CD14-positive monocyte (primary cell): ENCODE measurements around the gene CARNS1. TPM values are rescaled to one million over a fixed set of nuclear protein-coding genes. Genes with fewer than 3 reads are reported as not detected.

Source experiments
- DNase-seq, 3 donors: peaks; one replicate each; pipeline ENCODE4 v3.0.0-alpha.2; 2011 to 2022
- H2AFZ ChIP-seq: 2 replicates; pipeline ENCODE4 v1.6.0; 2012; ENCODE audit warnings: mild to moderate bottlenecking, low read depth, low read length, inconsistent platforms; ENCODE audit not compliant: insufficient read depth, poor library complexity, severe bottlenecking
- H3K27ac ChIP-seq, 2 donors: 1 replicate in 1 of 2; 2 replicates in 1 of 2; pipeline ENCODE4 v1.5.1; 2012 to 2013; ENCODE audit warnings: low read length in 2 of 2, control low read depth in 1 of 2, inconsistent platforms in 1 of 2, low read depth in 1 of 2, mild to moderate bottlenecking in 1 of 2
- H3K27me3 ChIP-seq, 2 donors: one replicate each; pipeline versions ENCODE4 v1.6.0 to v1.6.1; 2011 to 2013; ENCODE audit warnings: low read length in 2 of 2; ENCODE audit not compliant: control insufficient read depth in 2 of 2, insufficient read depth in 2 of 2
- H3K36me3 ChIP-seq, 2 donors: replicated peaks in 1 of 2; 1 replicate in 1 of 2; 2 replicates in 1 of 2; pipeline versions ENCODE4 v1.5.1 to v1.6.1; 2012 to 2013; ENCODE audit warnings: low read length in 2 of 2, control low read depth in 1 of 2, inconsistent platforms in 1 of 2, mild to moderate bottlenecking in 1 of 2; ENCODE audit not compliant: insufficient read depth in 2 of 2, control insufficient read depth in 1 of 2
- H3K4me1 ChIP-seq, 2 donors: 1 replicate in 1 of 2; 2 replicates in 1 of 2; pipeline versions ENCODE4 v1.5.1 to v1.6.1; 2012 to 2013; ENCODE audit warnings: low read length in 2 of 2, control low read depth in 1 of 2, inconsistent platforms in 1 of 2, mild to moderate bottlenecking in 1 of 2, moderate library complexity in 1 of 2; ENCODE audit not compliant: insufficient read depth in 2 of 2, control insufficient read depth in 1 of 2
- H3K4me2 ChIP-seq: replicated peaks from 2 replicates; pipeline ENCODE3; 2012; ENCODE audit warnings: low read length, moderate library complexity, mild to moderate bottlenecking; ENCODE audit not compliant: poor library complexity, severe bottlenecking; ENCODE audit errors: extremely low read depth
- H3K4me3 ChIP-seq, 3 experiments: fragments of 200-600 bp in 1 of 3; sonication (generic) in 1 of 3; replicated peaks in 1 of 3; 1 replicate in 2 of 3; 2 replicates in 1 of 3; pipeline ENCODE4 v1.5.1; 2011 to 2013; ENCODE audit warnings: low read length in 3 of 3, mild to moderate bottlenecking in 3 of 3, control low read depth in 2 of 3, low read depth in 2 of 3, inconsistent platforms in 1 of 3, moderate library complexity in 1 of 3
- H3K79me2 ChIP-seq: 2 replicates; pipeline ENCODE4 v1.6.0; 2012; ENCODE audit warnings: mild to moderate bottlenecking, control low read depth, inconsistent platforms, low read length, moderate library complexity; ENCODE audit not compliant: insufficient read depth
- H3K9ac ChIP-seq: 2 replicates; pipeline ENCODE4 v1.6.0; 2017; ENCODE audit warnings: low read length, mild to moderate bottlenecking; ENCODE audit not compliant: insufficient read depth, poor library complexity, severe bottlenecking
- H3K9me3 ChIP-seq, 2 donors: replicated peaks in 1 of 2; 1 replicate in 1 of 2; 2 replicates in 1 of 2; pipeline versions ENCODE4 v1.5.1 to v1.6.1; 2012 to 2013; ENCODE audit warnings: low read length in 2 of 2, control low read depth in 1 of 2; ENCODE audit not compliant: control insufficient read depth in 1 of 2, insufficient read depth in 1 of 2
- H4K20me1 ChIP-seq: 2 replicates; pipeline ENCODE4 v1.6.0; 2012; ENCODE audit warnings: mild to moderate bottlenecking, low read length, control low read depth, moderate library complexity; ENCODE audit not compliant: insufficient read depth
- H3K27ac Mint-ChIP-seq, 7 donors: one replicate each; pipeline ENCODE4 v1.8.0; 2020; ENCODE audit warnings: mild to moderate bottlenecking in 7 of 7, mixed read lengths in 7 of 7, moderate library complexity in 6 of 7, inconsistent platforms in 2 of 7
- H3K27me3 Mint-ChIP-seq, 3 donors: one replicate each; pipeline ENCODE4 v1.8.0; 2021 to 2022; ENCODE audit warnings: low read depth in 3 of 3, mild to moderate bottlenecking in 3 of 3, mixed read lengths in 3 of 3, moderate library complexity in 3 of 3, inconsistent platforms in 1 of 3
- H3K36me3 Mint-ChIP-seq, 2 donors: one replicate each; pipeline ENCODE4 v1.8.0; 2020; ENCODE audit warnings: mixed read lengths in 2 of 2, inconsistent platforms in 1 of 2, mild to moderate bottlenecking in 1 of 2
- H3K4me1 Mint-ChIP-seq: one replicate; pipeline ENCODE4 v1.8.0; 2020; ENCODE audit warnings: mild to moderate bottlenecking, mixed read lengths
- H3K4me3 Mint-ChIP-seq, 2 donors: one replicate each; pipeline ENCODE4 v1.8.0; 2020; ENCODE audit warnings: mild to moderate bottlenecking in 2 of 2, mixed read lengths in 2 of 2, moderate library complexity in 1 of 2
- H3K9me3 Mint-ChIP-seq, 7 donors: one replicate each; pipeline ENCODE4 v1.8.0; 2020 to 2022; ENCODE audit warnings: mixed read lengths in 7 of 7, mild to moderate bottlenecking in 6 of 7, moderate library complexity in 6 of 7, inconsistent platforms in 2 of 7
- whole genome bisulfite sequencing: methylation state at CpG from one replicate; pipeline ENCODE4 v1.1.5; 2013; ENCODE audit warnings: missing lambda C conversion rate; ENCODE audit not compliant: insufficient coverage; 5-methylcytosine and 5-hydroxymethylcytosine counted together
- intact Hi-C, 2 donors: fragments of 100-400 bp; cut with micrococcal nuclease; formaldehyde crosslinking; loops; one replicate each; pipeline versions ENCODE4 v1.15.0 to v1.15.1; 2023
- polyA minus RNA-seq: library from RNA; depleted of rRNA, polyadenylated mRNA; stranded (reverse); fragments of >200 nt; gene quantifications from 2 replicates; pipeline ENCODE4 v1.2.3, GENCODE V29; 2012
- polyA plus RNA-seq, 3 donors: library from polyadenylated mRNA; depleted of rRNA in 1 of 3; unstranded in 2 of 3; stranded (reverse) in 1 of 3; fragments of 300-500 nt in 2 of 3; fragments of >200 nt in 1 of 3; fragmentation: Illumina TruSeq in 2 of 3; gene quantifications; 1 replicate in 2 of 3; 2 replicates in 1 of 3; pipeline ENCODE4 v1.2.3, GENCODE V29; 2012 to 2021
- total RNA-seq, 12 experiments: library from RNA in 1 of 12; stranded (reverse) in 1 of 12; fragments of 120-200 nt in 1 of 12; gene quantifications; one replicate each; pipeline ENCODE4 v1.2.4 and lab custom pipeline; 2013 to 2026; ENCODE audit warnings: mixed read lengths in 6 of 12, inconsistent platforms in 1 of 12
- TF ChIP-seq, protein P1 (sequence below): fragments of 200-600 bp; IDR thresholded peaks from one replicate; pipeline ENCODE4 v1.8.0; 2022; ENCODE audit warnings: antibody characterized with exemption, mild to moderate bottlenecking

Gene CARNS1, protein sequence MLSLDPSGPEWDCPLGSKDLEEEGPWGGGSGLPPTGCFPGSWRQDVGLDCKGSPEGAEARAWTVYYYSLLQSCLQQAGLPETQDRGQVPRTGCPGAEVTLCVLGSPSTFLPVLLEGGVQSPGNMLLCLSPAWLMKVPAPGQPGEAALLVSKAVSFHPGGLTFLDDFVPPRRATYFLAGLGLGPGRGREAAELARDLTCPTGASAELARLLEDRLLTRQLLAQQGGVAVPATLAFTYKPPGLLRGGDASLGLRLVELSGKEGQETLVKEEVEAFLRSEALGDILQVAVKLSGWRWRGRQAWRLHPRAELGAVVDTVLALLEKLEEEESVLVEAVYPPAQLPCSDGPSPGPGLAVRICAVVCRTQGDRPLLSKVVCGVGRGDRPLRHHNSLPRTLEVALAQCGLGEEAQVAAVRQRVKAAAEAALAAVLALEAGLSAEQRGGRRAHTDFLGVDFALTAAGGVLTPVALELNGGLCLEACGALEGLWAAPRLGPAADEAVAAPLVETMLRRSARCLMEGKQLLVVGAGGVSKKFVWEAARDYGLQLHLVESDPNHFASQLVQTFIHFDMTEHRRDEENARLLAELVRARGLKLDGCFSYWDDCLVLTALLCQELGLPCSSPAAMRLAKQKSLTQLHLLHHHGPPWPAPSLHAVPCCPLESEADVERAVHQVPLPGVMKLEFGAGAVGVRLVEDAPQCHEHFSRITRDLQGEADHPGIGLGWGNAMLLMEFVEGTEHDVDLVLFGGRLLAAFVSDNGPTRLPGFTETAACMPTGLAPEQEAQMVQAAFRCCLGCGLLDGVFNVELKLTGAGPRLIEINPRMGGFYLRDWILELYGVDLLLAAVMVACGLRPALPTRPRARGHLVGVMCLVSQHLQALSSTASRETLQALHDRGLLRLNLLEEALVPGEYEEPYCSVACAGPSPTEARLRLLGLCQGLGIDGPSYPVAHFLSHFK
- 0.19 TPM for total RNA-seq (2013)
- polyA plus RNA-seq (under 1 TPM in 1 of 3 donors, not detected in 2; 0.09 TPM), polyA minus RNA-seq (under 0.01 and 0.08 TPM in 2 replicates), total RNA-seq (lab: John Stamatoyannopoulos, UW) (0 to 0.75 (median 0.15) reads per million in 11 experiments)

DNA sequence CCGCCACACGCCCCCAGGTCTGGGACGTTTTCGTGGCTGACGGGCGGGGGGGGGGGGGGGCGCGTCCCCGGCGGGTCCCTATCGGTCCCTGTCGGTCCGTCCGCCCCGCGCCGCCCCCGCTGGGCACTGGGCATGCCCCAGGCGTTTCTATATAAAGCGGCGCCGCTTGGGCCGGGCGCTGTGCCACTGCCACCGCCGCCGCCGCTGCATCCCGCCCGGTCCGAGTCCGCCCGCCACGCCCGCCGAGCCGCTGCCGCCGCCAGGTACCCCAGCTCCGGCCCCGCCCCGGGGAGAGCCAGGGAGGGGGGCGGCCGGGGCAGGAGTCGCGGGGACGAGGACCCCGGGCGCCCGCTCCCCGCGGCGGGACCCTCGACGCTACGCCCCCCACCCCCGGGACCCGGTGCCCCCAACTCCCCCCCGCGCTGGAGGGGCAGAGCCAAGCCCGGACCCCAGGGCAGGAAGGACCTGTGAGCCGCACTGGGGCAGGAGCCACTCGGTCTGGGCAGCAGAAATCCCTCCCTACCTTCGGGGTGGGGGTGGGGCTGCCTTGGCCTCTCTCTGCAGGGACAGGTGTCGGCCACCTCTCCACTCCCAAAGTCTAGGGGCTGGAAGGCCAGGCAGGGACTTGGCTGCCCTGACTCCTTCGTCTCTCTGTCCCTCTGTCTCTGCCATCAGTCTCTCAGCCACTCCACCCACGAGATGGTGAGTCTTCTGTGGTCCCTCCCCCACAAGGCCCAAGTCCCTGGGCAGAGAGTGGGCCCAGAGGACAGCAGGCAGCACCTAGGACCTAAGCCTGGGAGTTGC, at the start of gene CARNS1:
CARNS1 (plus strand) TSS at position 178 of the 804 bp plus-strand sequence; CDS start at position 700, 522 bp downstream.
- Histone ChIP-seq H3K9ac (no peak within 1 kb of the TSS), H3K4me1 (peaks cover 31 to 48% of the 10 kb centered on the region in 2 donors), H2AFZ (peak within 1 kb of the TSS; percentile 21), H3K36me3 (no peaks in the 10 kb centered on the region), H3K4me2 (no peak within 1 kb of the TSS), H3K79me2 (no peaks in the 10 kb centered on the region), H3K4me3 (no peak within 1 kb of the TSS), H3K27me3 (peaks cover 6 to 68% of the 10 kb centered on the region in 2 donors), H3K9me3 (no peaks in the 10 kb centered on the region), H3K27ac (no peak within 1 kb of the TSS), H4K20me1 (peaks cover 2% of the 10 kb centered on the region)
- no peak for DNase-seq
- Mint-ChIP-seq H3K4me1 (peaks cover 32% of the 10 kb centered on the region), H3K27me3 (peaks cover 49 to 88% (median 76%) of the 10 kb centered on the region in 3 donors), H3K27ac (peak within 1 kb of the TSS in 2 of 7 donors; percentile 35 to 50), H3K4me3 (peak within 1 kb of the TSS in 1 of 2 donors; percentile 75), H3K9me3 (peaks cover 0 to 12% (median 4%) of the 10 kb centered on the region in 7 donors), H3K36me3 (peaks cover 4 to 8% of the 10 kb centered on the region in 2 donors)
- 7% methylated on average over 58 of the region's 67 CpGs for WGBS
- intact Hi-C loops = no loop called here
- TF ChIP-seq, protein P1, sequence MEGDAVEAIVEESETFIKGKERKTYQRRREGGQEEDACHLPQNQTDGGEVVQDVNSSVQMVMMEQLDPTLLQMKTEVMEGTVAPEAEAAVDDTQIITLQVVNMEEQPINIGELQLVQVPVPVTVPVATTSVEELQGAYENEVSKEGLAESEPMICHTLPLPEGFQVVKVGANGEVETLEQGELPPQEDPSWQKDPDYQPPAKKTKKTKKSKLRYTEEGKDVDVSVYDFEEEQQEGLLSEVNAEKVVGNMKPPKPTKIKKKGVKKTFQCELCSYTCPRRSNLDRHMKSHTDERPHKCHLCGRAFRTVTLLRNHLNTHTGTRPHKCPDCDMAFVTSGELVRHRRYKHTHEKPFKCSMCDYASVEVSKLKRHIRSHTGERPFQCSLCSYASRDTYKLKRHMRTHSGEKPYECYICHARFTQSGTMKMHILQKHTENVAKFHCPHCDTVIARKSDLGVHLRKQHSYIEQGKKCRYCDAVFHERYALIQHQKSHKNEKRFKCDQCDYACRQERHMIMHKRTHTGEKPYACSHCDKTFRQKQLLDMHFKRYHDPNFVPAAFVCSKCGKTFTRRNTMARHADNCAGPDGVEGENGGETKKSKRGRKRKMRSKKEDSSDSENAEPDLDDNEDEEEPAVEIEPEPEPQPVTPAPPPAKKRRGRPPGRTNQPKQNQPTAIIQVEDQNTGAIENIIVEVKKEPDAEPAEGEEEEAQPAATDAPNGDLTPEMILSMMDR = no peak
